Body of pancreas (tissue), 4 donors: ENCODE results near the gene IGSF9. TPM values are rescaled to one million over a fixed set of nuclear protein-coding genes. Genes with fewer than 3 reads are reported as not detected.

Experiments
- ATAC-seq: fragments of 150-250 bp; one replicate; pipeline ENCODE4 v1.9.1; 2016
- DNase-seq, 4 donors: peaks; one replicate each; pipeline ENCODE4 v3.0.0-alpha.2; 2019
- H3K27ac ChIP-seq, 4 donors: fragments of 200-600 bp; sonication (generic); 1 replicate in 3 of 4; 2 replicates in 1 of 4; pipeline versions ENCODE4 v1.5.1 to v1.6.1; 2016 to 2019; ENCODE audit warnings: mild to moderate bottlenecking in 1 of 4, mixed read lengths in 1 of 4, moderate library complexity in 1 of 4
- H3K27me3 ChIP-seq, 2 donors: fragments of 200-600 bp; sonication (generic); one replicate each; pipeline ENCODE4 v1.6.0; 2016; ENCODE audit warnings: mild to moderate bottlenecking in 1 of 2
- H3K36me3 ChIP-seq, 2 donors: fragments of 200-600 bp; sonication (generic); replicated peaks in 1 of 2; 2 replicates each; pipeline ENCODE4 v1.5.1; 2016; ENCODE audit warnings: low read depth in 2 of 2; ENCODE audit not compliant: insufficient read depth in 1 of 2
- H3K4me1 ChIP-seq: fragments of 200-600 bp; sonication (generic); one replicate; pipeline ENCODE4 v1.6.0; 2016
- H3K4me3 ChIP-seq, 2 donors: fragments of 200-600 bp; sonication (generic); 1 replicate in 1 of 2; 2 replicates in 1 of 2; pipeline ENCODE4 v1.5.1; 2016 to 2019
- H3K9me3 ChIP-seq, 3 donors: fragments of 200-600 bp; sonication (generic); 1 replicate in 2 of 3; 2 replicates in 1 of 3; pipeline ENCODE4 v1.5.1; 2016
- CTCF ChIP-seq, 7 experiments: fragments of 450-650 bp in 4 of 7; fragments of 200-600 bp in 3 of 7; sonication (generic) in 3 of 7; IDR thresholded peaks; one replicate each; pipeline ENCODE4 v1.5.1; 2016 to 2019; ENCODE audit warnings: antibody characterized with exemption in 7 of 7
- POLR2A ChIP-seq, 3 donors: fragments of 450-650 bp; IDR thresholded peaks; one replicate each; pipeline ENCODE4 v1.6.1; 2016; ENCODE audit warnings: antibody characterized with exemption in 3 of 3, mild to moderate bottlenecking in 2 of 3
- WGBS, 2 donors: methylation state at CpG; one replicate each; pipeline ENCODE4 v1.1.5; 2017; 5-methylcytosine and 5-hydroxymethylcytosine counted together
- intact Hi-C: fragments of 100-400 bp; cut with DNase I; formaldehyde crosslinking; loops from one replicate; pipeline ENCODE4 v1.15.1; 2023
- total RNA-seq, 2 donors: library from RNA; depleted of rRNA; stranded (reverse); fragments of >200 nt; gene quantifications; one replicate each; pipeline ENCODE4 v1.1.0, GENCODE V29; 2016

The IGSF9 gene
- total RNA-seq, 2 donors from 2014 or later = 2.3 to 4.9 TPM

GRCh38 chr1:159884296-159884695, 61.1 kb downstream of the IGSF9 start:
- intact Hi-C loops = no loop called here
- H3K4me3 ChIP-seq = no peak overlapping the region
- no peak overlapping the region for H3K27ac ChIP-seq
- H3K4me1 ChIP-seq = no peaks in the 10 kb centered on the region
- no peaks in the 10 kb centered on the region for H3K36me3 ChIP-seq
- no peak for DNase-seq
- H3K27me3 ChIP-seq = no peaks in the 10 kb centered on the region
- no peaks in the 10 kb centered on the region for H3K9me3 ChIP-seq
- no peak for ATAC-seq
- TF ChIP-seq CTCF (IDR thresholded peaks at IDR 0.05) (no peak), POLR2A (IDR thresholded peaks at IDR 0.05) (no peak)
- 79 to 82% methylated on average over 8 of the region's 8 CpGs for WGBS, 2 donors

- intact Hi-C loops = no loop called here
- no peaks in the 10 kb centered on the region for H3K36me3 ChIP-seq
- ATAC-seq (no peak), DNase-seq (no peak)
- H3K4me1 ChIP-seq = no peaks in the 10 kb centered on the region
- no peaks in the 10 kb centered on the region for H3K9me3 ChIP-seq
- H3K4me3 ChIP-seq = no peak overlapping the region
- 65 to 79% methylated on average over 4 of the region's 4 CpGs for WGBS, 2 donors
- H3K27me3 ChIP-seq = no peaks in the 10 kb centered on the region
- H3K27ac ChIP-seq = no peak overlapping the region
- TF ChIP-seq POLR2A (IDR thresholded peaks at IDR 0.05) = no peak
- TF ChIP-seq CTCF (IDR thresholded peaks at IDR 0.05) = no peak
These were observed 62.3 kb downstream of the IGSF9 start for GRCh38 chr1:159883134-159883533.

- Histone ChIP-seq H3K27ac (no peak overlapping the region), H3K27me3 (no peaks in the 10 kb centered on the region), H3K4me3 (no peak overlapping the region), H3K4me1 (no peaks in the 10 kb centered on the region), H3K9me3 (no peaks in the 10 kb centered on the region), H3K36me3 (no peaks in the 10 kb centered on the region)
- DNase-seq = no peak
- intact Hi-C loops = no loop called here
- TF ChIP-seq POLR2A (IDR thresholded peaks at IDR 0.05) (no peak), CTCF (IDR thresholded peaks at IDR 0.05) (no peak)
- WGBS, 2 donors = 83 to 100% methylated on average over 2 of the region's 2 CpGs
- ATAC-seq = no peak
These were observed 62.9 kb downstream of the IGSF9 start for GRCh38 chr1:159882527-159882862.

GRCh38 chr1:159881622-159882526, 63.5 kb downstream of the IGSF9 start:
- no peak overlapping the region for H3K4me3 ChIP-seq
- ATAC-seq = peak; percentile 47

More at GRCh38 chr1:159881622-159882526, 63.5 kb downstream of the IGSF9 start:
- H3K27me3 ChIP-seq = no peaks in the 10 kb centered on the region
- WGBS, 2 donors = 61 to 68% methylated on average over 6 of the region's 6 CpGs
- H3K27ac ChIP-seq = no peak overlapping the region
- H3K36me3 ChIP-seq = no peaks in the 10 kb centered on the region
- peak; percentile 65 to 84 (median 83) for DNase-seq
- H3K9me3 ChIP-seq = no peaks in the 10 kb centered on the region
- intact Hi-C loops = no loop called here
- H3K4me1 ChIP-seq = no peaks in the 10 kb centered on the region
- TF ChIP-seq CTCF (IDR thresholded peaks at IDR 0.05) = no peak
- no peak for TF ChIP-seq POLR2A (IDR thresholded peaks at IDR 0.05)
